Naive thymus-derived CD8-positive, alpha-beta T cell (primary cell): ENCODE measurements around the gene ERCC6L2. TPM values are rescaled to one million over a fixed set of nuclear protein-coding genes. Genes with fewer than 3 reads are reported as not detected.

ENCODE experiments used
- ATAC-seq, 2 donors: fragments of 150-1000 bp; cut with Tn5 transposase in 1 of 2; sonication (Bioruptor Pico), chemical (Tn5 transposase) in 1 of 2; 1 replicate in 1 of 2; 2 replicates in 1 of 2; pipeline ENCODE4 v1.10.0; 2021; ENCODE audit warnings: mild to moderate bottlenecking in 2 of 2, moderate library complexity in 2 of 2
- POLR2A ChIA-PET: fragments of 350-600 bp; sonication (Branson Sonifier 250); formaldehyde crosslinking; loops from one replicate; lab custom pipeline; 2021; ENCODE audit warnings: antibody characterized with exemption; lab: Charles Lee
- DNase-seq, 10 donors: peaks; one replicate each; pipeline versions ENCODE4 v3.0.0 to v3.0.0-alpha.2; 2020 to 2022
- H3K27ac Mint-ChIP-seq, 10 donors: one replicate each; pipeline ENCODE4 v1.8.0; 2020 to 2022; ENCODE audit warnings: mild to moderate bottlenecking in 10 of 10, mixed read lengths in 10 of 10, moderate library complexity in 4 of 10, inconsistent platforms in 1 of 10
- H3K27me3 Mint-ChIP-seq, 5 donors: one replicate each; pipeline ENCODE4 v1.8.0; 2021 to 2022; ENCODE audit warnings: mixed read lengths in 5 of 5
- H3K36me3 Mint-ChIP-seq, 3 donors: one replicate each; pipeline ENCODE4 v1.8.0; 2020 to 2022; ENCODE audit warnings: mixed read lengths in 3 of 3, mild to moderate bottlenecking in 2 of 3, inconsistent platforms in 1 of 3
- H3K4me1 Mint-ChIP-seq, 4 donors: one replicate each; pipeline ENCODE4 v1.8.0; 2021 to 2022; ENCODE audit warnings: mixed read lengths in 4 of 4
- H3K4me3 Mint-ChIP-seq, 10 donors: one replicate each; pipeline ENCODE4 v1.8.0; 2020 to 2022; ENCODE audit warnings: mild to moderate bottlenecking in 10 of 10, mixed read lengths in 10 of 10, moderate library complexity in 6 of 10, inconsistent platforms in 1 of 10
- H3K9me3 Mint-ChIP-seq, 9 donors: one replicate each; pipeline ENCODE4 v1.8.0; 2020 to 2022; ENCODE audit warnings: mixed read lengths in 9 of 9, mild to moderate bottlenecking in 3 of 9, inconsistent platforms in 1 of 9, moderate library complexity in 1 of 9
- polyA plus RNA-seq, 3 donors: library from polyadenylated mRNA; unstranded; fragments of 300-500 nt; fragmentation: Illumina TruSeq; gene quantifications; one replicate each; pipeline ENCODE4 v1.2.3, GENCODE V29; 2021
- total RNA-seq, 8 experiments: library from RNA in 2 of 8; stranded (reverse) in 2 of 8; gene quantifications; one replicate each; pipeline ENCODE4 v1.2.3 and lab custom pipeline; 2021 to 2026

Gene ERCC6L2
- total and polyA plus RNA-seq, 5 experiments from 2014 or later: 45.7 to 89.4 (median 78.0) TPM

DNA sequence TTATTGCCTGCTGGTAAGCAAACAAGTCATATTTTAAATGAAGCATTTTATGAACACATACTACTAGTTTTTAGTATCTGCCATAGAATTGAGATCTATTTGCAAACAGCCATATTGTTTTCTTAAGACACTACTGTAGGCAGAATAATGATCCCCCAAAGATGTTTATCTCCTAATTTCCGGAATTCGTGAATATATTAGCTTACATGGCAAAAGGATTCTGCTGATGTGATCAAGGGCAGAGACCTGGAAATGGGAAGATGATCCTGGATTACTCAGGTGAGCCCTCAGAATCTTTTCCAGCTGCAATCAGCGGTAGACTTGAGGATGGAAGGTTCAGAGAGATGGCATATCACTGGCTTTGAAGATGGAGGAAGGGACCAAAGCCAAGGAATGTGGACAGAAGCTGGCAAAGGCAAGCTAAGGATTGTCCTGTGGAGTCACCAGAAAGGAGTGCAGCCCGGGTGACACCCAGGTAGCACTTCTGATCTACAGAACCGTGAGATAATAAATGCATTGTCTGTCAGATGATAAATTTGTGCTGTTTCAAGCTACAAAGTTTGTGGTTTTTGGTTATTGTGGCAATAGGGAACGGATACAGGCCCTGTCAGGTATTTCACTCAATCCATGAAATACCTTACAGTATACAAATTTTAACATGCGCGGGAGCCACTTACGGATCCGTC lies 1.0 kb upstream of the ERCC6L2 start:
- peaks cover 10 to 26% (median 18%) of the 10 kb centered on the region in 4 donors for H3K4me1 Mint-ChIP-seq
- ATAC-seq (no peak), DNase-seq (no peak)
- peaks cover 0 to 32% (median 17%) of the 10 kb centered on the region in 9 donors for H3K9me3 Mint-ChIP-seq
- no peak overlapping the region for H3K27ac Mint-ChIP-seq
- POLR2A ChIA-PET: interaction anchor here (0.8 to 5.8 kb wide), 18 partner anchors 13 to 380 kb away, joined by 3 to 120 read pairs (median 6); no protein-coding TSS in a partner anchor
- H3K4me3 Mint-ChIP-seq: no peak overlapping the region
- H3K27me3 Mint-ChIP-seq: no peaks in the 10 kb centered on the region
- H3K36me3 Mint-ChIP-seq: peaks cover 30 to 50% (median 50%) of the 10 kb centered on the region in 3 donors

- H3K36me3 Mint-ChIP-seq: peaks cover 27 to 47% (median 47%) of the 10 kb centered on the region in 3 donors
- POLR2A ChIA-PET: interaction anchor here (0.8 to 5.8 kb wide), 22 partner anchors 12 to 380 kb away, joined by 3 to 120 read pairs (median 6); no protein-coding TSS in a partner anchor
- DNase-seq (peak in 9 of 10 donors; percentile 49 to 87 (median 79)), ATAC-seq (peak; percentile 46 to 62)
- H3K27me3 Mint-ChIP-seq: no peaks in the 10 kb centered on the region
- H3K4me3 Mint-ChIP-seq: no peak overlapping the region
- H3K27ac Mint-ChIP-seq: no peak overlapping the region
- H3K9me3 Mint-ChIP-seq: peaks cover 0 to 28% (median 17%) of the 10 kb centered on the region in 9 donors
- peaks cover 13 to 31% (median 21%) of the 10 kb centered on the region in 4 donors for H3K4me1 Mint-ChIP-seq
These were observed 544 bp upstream of the ERCC6L2 start for GRCh38 chr9:95874989-95875304.

DNA sequence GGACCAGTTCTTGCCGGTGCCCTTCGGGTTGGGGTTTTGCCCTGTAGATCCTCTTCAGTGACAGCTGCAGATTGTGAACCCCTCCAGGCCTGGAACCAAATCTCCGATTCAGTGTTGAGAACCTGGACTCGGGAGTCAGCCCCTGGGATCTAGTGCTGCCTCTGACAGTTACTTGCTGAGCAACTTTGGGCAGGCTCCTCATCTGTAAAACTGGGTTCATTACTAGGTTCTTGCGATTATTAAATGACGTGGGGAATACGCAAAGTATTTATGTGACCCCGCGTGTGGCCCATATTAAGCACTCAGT lies 600 bp downstream of the ERCC6L2 start:
- Mint-ChIP-seq H3K36me3 (peaks cover 17 to 36% (median 35%) of the 10 kb centered on the region in 3 donors), H3K27me3 (no peaks in the 10 kb centered on the region), H3K4me3 (no peak overlapping the region), H3K9me3 (peaks cover 0 to 17% (median 10%) of the 10 kb centered on the region in 9 donors), H3K27ac (no peak overlapping the region), H3K4me1 (peaks cover 13 to 43% (median 30%) of the 10 kb centered on the region in 4 donors)
- no peak for DNase-seq
- POLR2A ChIA-PET: interaction anchor here (0.6 to 5.8 kb wide), 26 partner anchors 10 to 381 kb away, joined by 3 to 120 read pairs (median 6); no protein-coding TSS in a partner anchor
- ATAC-seq: no peak

GRCh38 chr9:95876595-95876994 lies 1.1 kb downstream of the ERCC6L2 start:
- Mint-ChIP-seq H3K9me3 (peaks cover 0 to 13% (median 9%) of the 10 kb centered on the region in 9 donors), H3K27me3 (no peaks in the 10 kb centered on the region), H3K27ac (no peak overlapping the region), H3K36me3 (peaks cover 17 to 34% (median 33%) of the 10 kb centered on the region in 3 donors), H3K4me1 (peaks cover 13 to 48% (median 35%) of the 10 kb centered on the region in 4 donors), H3K4me3 (no peak overlapping the region)
- POLR2A ChIA-PET: interaction anchor here (0.6 to 5.8 kb wide), 13 partner anchors 11 to 382 kb away, joined by 3 to 120 read pairs (median 8); no protein-coding TSS in a partner anchor
- no peak for ATAC-seq
- DNase-seq: no peak

GRCh38 chr9:95877984-95878383 lies 2.5 kb downstream of the ERCC6L2 start:
- ATAC-seq (no peak), DNase-seq (no peak)
- Mint-ChIP-seq H3K9me3 (peaks cover 0 to 4% (median 0%) of the 10 kb centered on the region in 9 donors), H3K4me3 (no peak overlapping the region), H3K27me3 (no peaks in the 10 kb centered on the region), H3K36me3 (peaks cover 16 to 30% (median 30%) of the 10 kb centered on the region in 3 donors), H3K4me1 (peaks cover 22 to 59% (median 46%) of the 10 kb centered on the region in 4 donors), H3K27ac (no peak overlapping the region)
- POLR2A ChIA-PET: interaction anchor here (0.6 to 5.8 kb wide), 2 partner anchors 9 to 17 kb away, joined by 3 to 120 read pairs; no protein-coding TSS in a partner anchor

DNA sequence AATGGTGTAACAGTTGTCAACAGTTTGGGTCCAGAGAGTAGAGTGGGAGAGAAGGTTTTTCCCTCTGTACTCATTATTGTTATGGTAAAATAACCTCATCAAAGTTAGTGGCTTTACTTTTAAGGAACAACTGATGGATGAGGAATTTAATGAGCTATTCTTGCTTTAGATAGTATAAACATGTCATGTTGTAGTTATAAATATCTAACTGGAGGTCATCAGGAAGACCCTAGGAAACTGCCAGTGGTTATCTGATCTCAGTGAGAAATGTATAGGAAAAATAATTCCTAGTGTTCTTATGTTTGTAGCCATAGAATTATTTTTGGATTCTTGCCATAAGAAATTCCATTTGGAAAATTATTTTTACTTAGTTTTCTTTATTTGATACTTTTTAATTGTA lies 4.1 kb downstream of the ERCC6L2 start:
- Mint-ChIP-seq H3K4me3 (peak overlapping the region in 5 of 10 donors; percentile 38 to 78 (median 58)), H3K27ac (peak overlapping the region; percentile 69 to 98 (median 90)), H3K36me3 (peaks cover 13 to 30% (median 19%) of the 10 kb centered on the region in 3 donors), H3K4me1 (peaks cover 21 to 63% (median 53%) of the 10 kb centered on the region in 4 donors), H3K9me3 (no peaks in the 10 kb centered on the region), H3K27me3 (no peaks in the 10 kb centered on the region)
- POLR2A ChIA-PET: interaction anchor here (0.5 to 1.2 kb wide), 4 partner anchors 13 to 102 kb away, joined by 3 to 6 read pairs (median 3); no protein-coding TSS in a partner anchor
- DNase-seq (no peak), ATAC-seq (no peak)

DNA sequence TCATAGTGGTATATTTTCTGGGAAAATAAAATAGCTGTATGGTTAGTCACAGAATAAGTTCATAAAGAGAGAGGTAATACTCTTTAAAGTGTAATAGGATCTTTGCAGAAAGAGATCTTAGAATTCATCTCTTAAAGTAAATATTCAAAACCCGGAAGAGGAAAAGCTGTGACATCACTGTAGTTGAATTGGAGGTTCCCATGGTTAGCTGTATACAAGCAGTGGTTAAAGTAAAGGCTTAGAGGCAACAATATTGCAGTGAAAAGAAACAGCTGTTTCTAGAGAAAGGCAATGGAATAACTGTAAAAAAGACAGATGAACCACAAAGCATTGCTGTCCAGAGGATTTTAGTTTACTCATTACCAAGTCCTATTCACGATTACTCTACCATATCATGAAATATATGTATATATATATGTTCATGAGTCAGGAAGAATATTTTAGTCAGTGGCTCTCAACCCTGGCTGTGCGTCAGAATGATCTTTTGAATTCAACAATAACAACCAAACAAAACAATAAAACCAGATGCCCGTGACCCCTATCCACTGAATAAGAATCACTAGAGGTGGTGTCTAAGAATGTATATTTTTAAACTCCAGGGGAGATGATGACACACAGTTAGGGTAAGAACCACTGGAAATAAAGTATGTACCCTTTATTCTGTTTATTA lies 4.7 kb downstream of the ERCC6L2 start:
- Mint-ChIP-seq H3K36me3 (peaks cover 18 to 33% (median 20%) of the 10 kb centered on the region in 3 donors), H3K4me1 (peaks cover 22 to 65% (median 55%) of the 10 kb centered on the region in 4 donors), H3K9me3 (no peaks in the 10 kb centered on the region), H3K27ac (peak overlapping the region; percentile 74 to 98 (median 90)), H3K4me3 (peak overlapping the region; percentile 6 to 79 (median 58)), H3K27me3 (no peaks in the 10 kb centered on the region)
- POLR2A ChIA-PET: interaction anchor here (0.5 to 1.2 kb wide), 4 partner anchors 13 to 102 kb away, joined by 3 to 6 read pairs (median 3); no protein-coding TSS in a partner anchor
- ATAC-seq (peak; percentile 11 to 39), DNase-seq (peak in 4 of 10 donors; percentile 37 to 76 (median 64))

- peak in 3 of 10 donors; percentile 61 to 75 (median 72) for DNase-seq
- Mint-ChIP-seq H3K36me3 (peaks cover 12 to 30% (median 15%) of the 10 kb centered on the region in 3 donors), H3K9me3 (peaks cover 0 to 6% (median 1%) of the 10 kb centered on the region in 9 donors), H3K27me3 (no peaks in the 10 kb centered on the region), H3K4me1 (peaks cover 27 to 74% (median 72%) of the 10 kb centered on the region in 4 donors), H3K27ac (peak overlapping the region; percentile 75 to 95 (median 90)), H3K4me3 (peak overlapping the region; percentile 52 to 82 (median 74))
- peak; percentile 86 to 91 for ATAC-seq
- POLR2A ChIA-PET: interaction anchor here (0.6 to 8.4 kb wide), 7 partner anchors 8 to 382 kb away, joined by 3 to 120 read pairs (median 5); partner anchors contain the start of gene ERCC6L2
These were observed 12.5 kb downstream of the ERCC6L2 start for GRCh38 chr9:95887926-95888497.

- Mint-ChIP-seq H3K9me3 (peaks cover 0 to 15% (median 1%) of the 10 kb centered on the region in 9 donors), H3K36me3 (peaks cover 4 to 17% (median 6%) of the 10 kb centered on the region in 3 donors), H3K27ac (peak overlapping the region in 6 of 10 donors; percentile 22 to 95 (median 84)), H3K4me3 (no peak overlapping the region), H3K4me1 (peaks cover 16 to 65% (median 61%) of the 10 kb centered on the region in 4 donors), H3K27me3 (no peaks in the 10 kb centered on the region)
- DNase-seq (no peak), ATAC-seq (no peak)
- POLR2A ChIA-PET: interaction anchor here (0.6 to 8.4 kb wide), 5 partner anchors 8 to 396 kb away, joined by 3 to 120 read pairs (median 3); partner anchors contain the start of gene ERCC6L2
These were observed 15.1 kb downstream of the ERCC6L2 start for GRCh38 chr9:95890594-95890993.

DNA sequence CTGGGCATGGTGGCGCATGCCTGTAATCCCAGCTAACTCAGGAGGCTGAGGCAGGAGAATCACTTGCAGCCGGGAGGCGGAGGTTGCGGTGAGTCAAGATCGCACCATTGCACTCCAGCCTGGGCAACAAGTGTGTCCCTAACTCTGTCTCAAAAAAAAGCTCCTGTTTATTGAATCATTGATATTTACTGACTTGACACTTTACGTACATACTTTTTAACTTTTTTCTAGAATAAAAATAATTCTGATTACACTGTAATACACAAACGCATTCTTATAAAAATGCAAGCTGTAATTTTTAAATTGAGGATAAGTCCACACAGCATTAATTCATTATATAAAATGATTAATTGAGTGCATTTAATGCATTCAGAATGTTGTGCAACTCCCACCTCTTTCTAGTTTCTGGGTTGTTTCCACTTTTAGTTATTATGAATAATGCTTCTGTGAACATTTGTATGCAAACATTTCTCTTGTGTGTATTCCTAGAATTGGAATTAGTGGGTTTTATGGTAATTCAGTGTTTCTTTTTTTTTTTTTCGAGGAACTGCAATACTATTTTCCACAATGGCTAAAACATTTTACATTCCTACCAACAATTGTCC lies 15.7 kb downstream of the ERCC6L2 start:
- no peak for ATAC-seq
- Mint-ChIP-seq H3K27ac (peak overlapping the region in 8 of 10 donors; percentile 22 to 95 (median 80)), H3K4me3 (peak overlapping the region in 2 of 10 donors; percentile 1 to 16), H3K36me3 (peaks cover 4 to 19% (median 9%) of the 10 kb centered on the region in 3 donors), H3K9me3 (peaks cover 0 to 19% (median 2%) of the 10 kb centered on the region in 9 donors), H3K4me1 (peaks cover 14 to 64% (median 59%) of the 10 kb centered on the region in 4 donors), H3K27me3 (no peaks in the 10 kb centered on the region)
- POLR2A ChIA-PET: interaction anchor here (0.6 to 8.4 kb wide), 5 partner anchors 7 to 396 kb away, joined by 3 to 120 read pairs (median 3); partner anchors contain the start of gene ERCC6L2
- no peak for DNase-seq

DNA sequence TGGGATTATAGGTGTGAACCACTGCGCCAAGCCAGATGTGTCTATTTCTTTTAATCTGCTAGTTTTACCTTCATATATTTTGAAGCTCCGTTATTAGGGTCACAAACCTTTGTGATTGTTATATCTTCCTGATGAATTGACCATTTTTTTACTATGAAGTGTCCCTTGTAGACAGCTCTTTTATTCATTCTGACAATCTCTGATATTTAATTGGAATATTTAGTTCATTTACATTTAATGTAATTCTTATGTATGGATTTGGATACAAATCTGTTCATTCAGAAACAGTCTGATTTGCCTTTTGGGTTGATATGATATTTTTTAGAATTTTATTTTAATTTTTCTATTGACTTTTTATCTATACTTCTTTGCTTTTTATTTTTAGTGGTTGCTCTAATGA lies 17.2 kb downstream of the ERCC6L2 start:
- POLR2A ChIA-PET: interaction anchor here (1.1 to 1.2 kb wide), 3 partner anchors 13 to 18 kb away, joined by 3 to 6 read pairs (median 4); partner anchors contain the start of gene ERCC6L2
- Mint-ChIP-seq H3K4me3 (peak overlapping the region in 2 of 10 donors; percentile 41 to 43), H3K27ac (peak overlapping the region in 9 of 10 donors; percentile 49 to 85 (median 79)), H3K36me3 (peaks cover 3 to 23% (median 9%) of the 10 kb centered on the region in 3 donors), H3K27me3 (no peaks in the 10 kb centered on the region), H3K4me1 (peaks cover 10 to 67% (median 60%) of the 10 kb centered on the region in 4 donors), H3K9me3 (peaks cover 0 to 24% (median 4%) of the 10 kb centered on the region in 9 donors)
- DNase-seq: no peak
- no peak for ATAC-seq
